Peyer's patch (tissue), 4 donors: ENCODE results near the gene NTN1. TPM values are rescaled to one million over a fixed set of nuclear protein-coding genes. Genes with fewer than 3 reads are reported as not detected.
A peak's percentile ranks its signal among the peaks of the same experiment; 100 is the strongest.

Experiments
- DNase-seq, 3 donors: peaks; one replicate each; pipeline ENCODE4 v3.0.0-alpha.2; 2017 to 2019
- H3K27ac ChIP-seq, 4 donors: fragments of 200-600 bp; sonication (generic); one replicate each; pipeline ENCODE4 v1.5.1; 2016 to 2019
- H3K27me3 ChIP-seq, 2 donors: fragments of 200-600 bp; sonication (generic); one replicate each; pipeline ENCODE4 v1.5.1; 2019
- H3K36me3 ChIP-seq, 3 donors: fragments of 200-600 bp; sonication (generic); one replicate each; pipeline ENCODE4 v1.5.1; 2016 to 2019
- H3K4me1 ChIP-seq, 4 donors: fragments of 200-600 bp; sonication (generic); one replicate each; pipeline ENCODE4 v1.5.1; 2016 to 2019
- H3K4me3 ChIP-seq, 4 donors: fragments of 200-600 bp; sonication (generic); 1 replicate in 3 of 4; 2 replicates in 1 of 4; pipeline ENCODE4 v1.5.1; 2016 to 2019; ENCODE audit warnings: mild to moderate bottlenecking in 1 of 4
- H3K9me3 ChIP-seq, 4 donors: fragments of 200-600 bp; sonication (generic); one replicate each; pipeline ENCODE4 v1.5.1; 2016 to 2019; ENCODE audit warnings: mild to moderate bottlenecking in 1 of 4
- POLR2A ChIP-seq, 2 donors: fragments of 450-650 bp; IDR thresholded peaks; one replicate each; pipeline ENCODE4 v1.5.1; 2017; ENCODE audit warnings: antibody characterized with exemption in 2 of 2, mild to moderate bottlenecking in 2 of 2, moderate library complexity in 2 of 2
- total RNA-seq, 4 donors: library from RNA; depleted of rRNA; stranded (reverse); fragments of >200 nt; gene quantifications; one replicate each; pipeline ENCODE4 v1.1.0, GENCODE V29; 2016
- TF ChIP-seq, protein P1 (sequence below), 6 experiments: fragments of 450-650 bp in 4 of 6; fragments of 200-600 bp in 2 of 6; sonication (generic) in 1 of 6; IDR thresholded peaks; one replicate each; pipeline ENCODE4 v1.5.1; 2017 to 2019; ENCODE audit warnings: antibody characterized with exemption in 6 of 6, mild to moderate bottlenecking in 3 of 6, moderate library complexity in 1 of 6

Gene NTN1
- total RNA-seq, 4 donors from 2014 or later = 4.0 to 17.3 (median 10.9) TPM

DNA sequence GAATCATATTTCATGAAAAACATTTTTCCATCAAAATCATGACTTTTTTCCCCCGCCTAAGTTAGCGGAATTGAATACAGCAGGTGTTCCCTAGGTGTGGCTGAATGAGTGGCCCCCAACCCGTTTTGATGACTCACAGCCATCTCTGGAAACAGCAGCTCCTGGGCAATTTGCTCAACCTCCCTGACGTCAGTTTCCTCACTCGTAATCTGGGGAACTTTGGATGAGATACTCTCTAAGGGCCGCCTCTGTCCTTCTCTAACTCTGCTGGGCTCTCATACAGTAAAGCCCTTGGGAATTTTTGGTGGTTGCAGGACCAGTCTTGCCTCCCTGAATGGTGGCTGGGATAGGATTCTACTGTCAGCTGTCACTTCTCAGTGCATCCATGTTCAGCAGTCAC, 11.6 kb upstream of the NTN1 start:
- Histone ChIP-seq H3K27ac (no peak overlapping the region), H3K4me1 (peaks cover 0 to 4% (median 0%) of the 10 kb centered on the region in 4 donors)
- TF ChIP-seq, protein P1, sequence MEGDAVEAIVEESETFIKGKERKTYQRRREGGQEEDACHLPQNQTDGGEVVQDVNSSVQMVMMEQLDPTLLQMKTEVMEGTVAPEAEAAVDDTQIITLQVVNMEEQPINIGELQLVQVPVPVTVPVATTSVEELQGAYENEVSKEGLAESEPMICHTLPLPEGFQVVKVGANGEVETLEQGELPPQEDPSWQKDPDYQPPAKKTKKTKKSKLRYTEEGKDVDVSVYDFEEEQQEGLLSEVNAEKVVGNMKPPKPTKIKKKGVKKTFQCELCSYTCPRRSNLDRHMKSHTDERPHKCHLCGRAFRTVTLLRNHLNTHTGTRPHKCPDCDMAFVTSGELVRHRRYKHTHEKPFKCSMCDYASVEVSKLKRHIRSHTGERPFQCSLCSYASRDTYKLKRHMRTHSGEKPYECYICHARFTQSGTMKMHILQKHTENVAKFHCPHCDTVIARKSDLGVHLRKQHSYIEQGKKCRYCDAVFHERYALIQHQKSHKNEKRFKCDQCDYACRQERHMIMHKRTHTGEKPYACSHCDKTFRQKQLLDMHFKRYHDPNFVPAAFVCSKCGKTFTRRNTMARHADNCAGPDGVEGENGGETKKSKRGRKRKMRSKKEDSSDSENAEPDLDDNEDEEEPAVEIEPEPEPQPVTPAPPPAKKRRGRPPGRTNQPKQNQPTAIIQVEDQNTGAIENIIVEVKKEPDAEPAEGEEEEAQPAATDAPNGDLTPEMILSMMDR (IDR thresholded peaks at IDR 0.05) = no peak
- no peak for TF ChIP-seq POLR2A (IDR thresholded peaks at IDR 0.05)

DNA sequence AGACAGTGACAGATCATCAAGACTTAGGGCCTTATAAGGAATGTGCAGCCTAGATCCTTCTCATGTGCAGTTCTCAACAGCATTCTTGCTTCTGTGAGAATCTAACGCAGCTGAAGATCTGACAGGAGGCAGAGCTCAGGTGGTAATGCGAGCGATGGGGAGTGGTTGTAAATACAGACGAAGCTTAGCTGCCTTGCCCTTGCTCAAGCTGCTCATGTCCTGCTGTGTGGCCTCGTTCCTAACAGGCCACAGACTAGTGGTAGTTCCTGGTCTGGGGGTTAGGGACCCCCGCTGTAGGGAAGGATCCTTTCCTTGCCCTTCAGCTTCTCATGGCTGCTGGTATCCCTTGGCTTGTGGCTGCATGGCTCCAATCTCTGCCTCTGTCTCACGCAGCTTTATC, 10.3 kb upstream of the NTN1 start:
- Histone ChIP-seq H3K4me1 (no peaks in the 10 kb centered on the region), H3K9me3 (no peaks in the 10 kb centered on the region), H3K36me3 (no peaks in the 10 kb centered on the region), H3K4me3 (no peak overlapping the region), H3K27ac (no peak overlapping the region), H3K27me3 (no peaks in the 10 kb centered on the region)
- DNase-seq = no peak
- TF ChIP-seq, protein P1 (IDR thresholded peaks at IDR 0.05) = no peak
- no peak for TF ChIP-seq POLR2A (IDR thresholded peaks at IDR 0.05)

More for the DNA sequence above, 11.6 kb upstream of the NTN1 start:
- no peak overlapping the region for H3K4me3 ChIP-seq
- no peaks in the 10 kb centered on the region for H3K36me3 ChIP-seq
- no peaks in the 10 kb centered on the region for H3K9me3 ChIP-seq
- peaks cover 0 to 5% of the 10 kb centered on the region in 2 donors for H3K27me3 ChIP-seq
- DNase-seq = no peak

DNA sequence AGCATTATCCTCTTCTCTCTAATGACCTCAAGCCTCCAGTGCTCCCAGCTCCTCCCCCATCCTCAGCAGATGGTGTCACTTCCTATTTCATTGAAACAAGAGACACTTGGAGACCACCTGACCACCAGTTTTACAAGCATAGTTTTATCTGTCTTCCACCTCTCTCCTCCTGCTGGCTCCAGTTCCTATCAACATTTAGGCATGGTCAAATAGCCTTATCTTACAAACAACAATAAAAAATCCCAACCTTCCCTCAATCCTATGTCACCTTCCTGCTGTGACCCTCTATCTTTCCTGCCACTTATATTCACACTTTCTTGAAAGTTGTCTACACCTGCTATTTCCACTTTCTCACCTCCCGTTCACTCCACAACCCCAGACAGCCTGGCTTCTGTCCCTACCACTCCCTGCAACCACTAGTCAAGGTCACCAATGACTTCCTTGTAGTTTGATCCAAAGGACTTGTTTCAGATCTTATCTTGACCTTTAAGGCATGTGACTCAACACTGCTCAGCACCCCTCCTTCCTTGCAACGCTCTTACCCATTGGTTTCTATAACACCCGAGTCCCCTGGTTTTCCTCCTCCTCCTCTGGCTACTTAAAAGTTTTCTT, 4.3 kb upstream of the NTN1 start:
- no peak for TF ChIP-seq POLR2A (IDR thresholded peaks at IDR 0.05)
- TF ChIP-seq, protein P1 (IDR thresholded peaks at IDR 0.05) = no peak

DNA sequence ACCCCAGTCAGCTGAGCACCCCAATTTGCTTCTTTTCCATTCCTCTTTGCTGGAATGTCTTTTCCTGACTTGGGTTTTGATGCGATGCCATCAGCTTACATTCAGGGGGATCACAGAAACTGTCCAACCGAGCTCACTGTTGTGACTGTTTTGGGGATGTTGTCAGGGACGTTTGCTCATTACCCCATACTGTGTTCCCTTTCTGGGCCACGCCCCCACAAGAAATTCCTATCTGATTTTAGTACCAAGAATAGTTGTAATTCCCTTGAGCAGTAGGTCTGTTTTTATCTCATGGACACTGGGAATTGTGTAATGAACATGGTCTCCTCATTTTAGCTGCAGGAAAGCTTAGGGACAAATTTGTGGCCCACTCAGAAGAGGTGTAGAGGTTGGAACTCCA, 2.6 kb upstream of the NTN1 start:
- no peak for TF ChIP-seq POLR2A (IDR thresholded peaks at IDR 0.05)
- TF ChIP-seq, protein P1 (IDR thresholded peaks at IDR 0.05) = no peak
- Histone ChIP-seq H3K4me3 (no peak overlapping the region), H3K4me1 (peaks cover 7 to 32% (median 19%) of the 10 kb centered on the region in 4 donors), H3K36me3 (no peaks in the 10 kb centered on the region), H3K27ac (no peak overlapping the region), H3K9me3 (no peaks in the 10 kb centered on the region), H3K27me3 (peaks cover 0 to 9% of the 10 kb centered on the region in 2 donors)
- DNase-seq = no peak

More for the DNA sequence above, 4.3 kb upstream of the NTN1 start:
- DNase-seq = peak in 1 of 3 donors; percentile 62
- Histone ChIP-seq H3K4me1 (peaks cover 0 to 16% (median 6%) of the 10 kb centered on the region in 4 donors), H3K4me3 (no peak overlapping the region), H3K27me3 (peaks cover 0 to 5% of the 10 kb centered on the region in 2 donors), H3K27ac (peak overlapping the region in 1 of 4 donors; percentile 14), H3K9me3 (no peaks in the 10 kb centered on the region), H3K36me3 (no peaks in the 10 kb centered on the region)

DNA sequence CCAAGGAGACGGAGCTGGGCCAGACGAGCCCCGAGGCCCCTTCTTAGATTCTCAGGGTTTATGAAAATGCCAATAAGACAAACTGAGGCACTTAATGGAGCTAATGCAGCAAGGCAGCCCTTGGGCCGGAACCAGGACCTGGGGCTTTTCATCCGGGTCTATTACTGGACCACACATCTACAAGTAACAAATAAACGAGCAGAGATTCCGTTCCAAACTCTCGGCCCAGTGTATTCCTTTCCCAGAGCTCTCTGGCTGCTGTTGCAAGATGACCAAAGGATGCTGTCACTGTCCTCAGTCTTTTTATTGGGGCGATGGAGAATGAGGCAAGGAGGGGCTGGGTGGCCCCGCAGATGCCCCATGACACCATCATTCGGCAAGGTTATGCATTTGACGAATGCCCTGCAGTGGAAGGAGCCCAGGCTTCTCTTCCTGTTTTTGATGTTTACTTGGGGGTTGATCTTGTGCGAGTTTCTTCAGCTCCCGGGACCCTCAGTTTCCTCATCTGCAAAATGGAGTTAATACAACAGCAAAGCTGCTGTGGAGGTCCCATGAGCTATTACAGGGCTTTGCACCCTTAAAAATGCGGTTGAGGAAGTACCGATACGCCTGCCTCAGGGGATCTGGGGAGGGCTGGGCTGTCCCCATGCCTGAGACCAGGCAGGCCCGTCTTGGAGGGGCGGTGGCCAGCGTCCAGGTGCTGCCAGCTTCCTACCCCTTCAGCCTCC, 1.1 kb upstream of the NTN1 start:
- peak overlapping the region; percentile 35 to 84 (median 70) for H3K27ac ChIP-seq
- H3K4me1 ChIP-seq = peaks cover 7 to 32% (median 19%) of the 10 kb centered on the region in 4 donors
- no peak for DNase-seq
- H3K9me3 ChIP-seq = no peaks in the 10 kb centered on the region
- TF ChIP-seq, protein P1 (IDR thresholded peaks at IDR 0.05) = no peak
- TF ChIP-seq POLR2A (IDR thresholded peaks at IDR 0.05) = no peak
- H3K27me3 ChIP-seq = peaks cover 0 to 9% of the 10 kb centered on the region in 2 donors
- H3K36me3 ChIP-seq = no peaks in the 10 kb centered on the region
- peak overlapping the region in 3 of 4 donors; percentile 67 to 77 (median 70) for H3K4me3 ChIP-seq
